ENCODE measurements around the gene GLRA1. TPM values are rescaled to one million over a fixed set of nuclear protein-coding genes. Genes with fewer than 3 reads are reported as not detected.

Gene GLRA1
- total and polyA plus RNA-seq, 2 of the 4 experiments (the other 2 are of a cell fraction) = not detected

- ATAC-seq (ENCODE audit: low read depth) = no peak
- 0 out of 2 replicates have a peak, but pooled peaks have one; percentile 7 for TF ChIP-seq CTCF (conservative IDR thresholded peaks at IDR 0.05; ENCODE audit: low read depth, low read length)
- TF ChIP-seq SMC3 (IDR thresholded peaks at IDR 0.05; ENCODE audit: low read depth, low read length) = no peak
- TF ChIP-seq CHD1 (IDR thresholded peaks at IDR 0.05; ENCODE audit: low read depth, low read length) = no peak
- no peak for TF ChIP-seq MAFK (IDR thresholded peaks at IDR 0.05; ENCODE audit: low read depth, low read length)
- no peak for TF ChIP-seq MXI1 (IDR thresholded peaks at IDR 0.05; ENCODE audit: borderline replicate concordance, low read depth, low read length)
- TF ChIP-seq POLR2A (IDR thresholded peaks at IDR 0.05; ENCODE audit: low read depth, low read length) = no peak
- no peak for TF ChIP-seq FOS (IDR thresholded peaks at IDR 0.05; ENCODE audit: low read depth, low read length)
- no peaks in the 10 kb centered on the region for H4K20me1 ChIP-seq (ENCODE audit: insufficient read depth, low read length)
- 4% methylated on average over 4 of the region's 19 CpGs; no CpG with 5 or more reads in 1 of the 2 experiments for WGBS, 2 experiments (ENCODE audit: extremely low coverage in 2 of 2, insufficient read length in 1 of 2)
- H3K9me1 ChIP-seq (ENCODE audit: insufficient read depth, low read length) = no peaks in the 10 kb centered on the region
- no peaks in the 10 kb centered on the region for H3K4me1 ChIP-seq (ENCODE audit: control insufficient read depth, insufficient read depth, low read length)
- no peak overlapping the region for H3K18ac ChIP-seq (ENCODE audit: low read depth, low read length)
- POLR2A ChIA-PET (ENCODE audit: unreplicated experiment) = no interaction called here
- no peak overlapping the region for H3K4ac ChIP-seq (ENCODE audit: low read depth, low read length)
- H3K27ac ChIP-seq (ENCODE audit: insufficient read depth, low read length) = no peak overlapping the region
- H2AK5ac ChIP-seq (ENCODE audit: low read depth, low read length) = no peak overlapping the region
- no peak overlapping the region for H2AK9ac ChIP-seq (replicated peaks; ENCODE audit: low read depth, low read length, poor library complexity)
- no peaks in the 10 kb centered on the region for H3K9me3 ChIP-seq (ENCODE audit: control insufficient read depth, insufficient read depth, low read length)
- no peak overlapping the region for H4K91ac ChIP-seq (ENCODE audit: insufficient read depth, low read depth, low read length)
- H2BK5ac ChIP-seq (ENCODE audit: low read depth, low read length, poor library complexity, severe bottlenecking) = no peak overlapping the region
- in situ Hi-C loops (cut with MboI; ENCODE audit: low sequenced_read_pairs) = no loop called here
- no peak overlapping the region for H3K4me2 ChIP-seq (ENCODE audit: low read depth, low read length)
- no peak overlapping the region for H3K9ac ChIP-seq (ENCODE audit: low read depth, low read length)
- BruUV-seq (replicated peaks) = no TSS peak
- no peaks in the 10 kb centered on the region for H3K79me1 ChIP-seq (ENCODE audit: low read depth in 1 of 2, low read length in 2 of 2)
- H4K8ac ChIP-seq (ENCODE audit: low read depth in 2 of 2, low read length in 2 of 2) = no peak overlapping the region
- intact Hi-C loops (cut with micrococcal nuclease) = no loop called here
- dilution Hi-C loops (cut with HindIII; ENCODE audit: low sequenced_read_pairs, unreplicated experiment) = no loop called here
- H3K23ac ChIP-seq (ENCODE audit: low read depth, low read length) = no peak overlapping the region
- no peaks in the 10 kb centered on the region for H3K27me3 ChIP-seq (ENCODE audit: control insufficient read depth, insufficient read depth, low read length)
- no peak overlapping the region for H3K56ac ChIP-seq (ENCODE audit: extremely low read depth, insufficient read depth, low read length)
- H2BK20ac ChIP-seq (ENCODE audit: low read depth, low read length) = no peak overlapping the region
- H4K5ac ChIP-seq (ENCODE audit: low read depth, low read length) = no peak overlapping the region
- no peak overlapping the region for H2BK120ac ChIP-seq (ENCODE audit: low read depth, low read length)
- H3K4me3 ChIP-seq (ENCODE audit: insufficient read depth, low read depth, low read length) = no peak overlapping the region
- CTCF ChIA-PET = no interaction called here
- H3K14ac ChIP-seq (replicated peaks; ENCODE audit: low read depth, low read length) = no peak overlapping the region
- no peak overlapping the region for H2BK15ac ChIP-seq (ENCODE audit: low read depth, low read length)
- no peak overlapping the region for H2AFZ ChIP-seq (replicated peaks; ENCODE audit: low read length, poor library complexity)
- DNase-seq = no peak
- H3K36me3 ChIP-seq (ENCODE audit: control insufficient read depth, insufficient read depth, low read length) = no peaks in the 10 kb centered on the region
These were observed 680 bp downstream of the GLRA1 start for GRCh38 chr5:151923866-151924476.
